HepG2 (cell line): Measurements from ENCODE around the gene AXIN2. TPM values are rescaled to one million over a fixed set of nuclear protein-coding genes. Genes with fewer than 3 reads are reported as not detected.

ENCODE experiments used
- ARHGAP35 ChIP-seq: sonication (generic); formaldehyde crosslinking; IDR thresholded peaks from 2 replicates; pipeline ENCODE4 v1.9.0; 2022; ENCODE audit warnings: mild to moderate bottlenecking, inconsistent platforms, moderate library complexity, missing genetic modification reagents, borderline replicate concordance
- BORCS8-MEF2B ChIP-seq: sonication (generic); formaldehyde crosslinking; IDR thresholded peaks from 2 replicates; pipeline ENCODE4 v1.8.0; 2022; ENCODE audit warnings: mild to moderate bottlenecking, missing genetic modification reagents
- BRF2 ChIP-seq: sonication (generic); formaldehyde crosslinking; IDR thresholded peaks from 2 replicates; pipeline ENCODE4 v1.8.1; 2022; ENCODE audit warnings: mild to moderate bottlenecking, missing genetic modification reagents
- HIC2 ChIP-seq: sonication (generic); formaldehyde crosslinking; IDR thresholded peaks from 2 replicates; pipeline ENCODE4 v1.9.0; 2022; ENCODE audit warnings: low read depth, missing genetic modification reagents
- KAT7 ChIP-seq: IDR thresholded peaks from 2 replicates; pipeline ENCODE4 v1.6.1; 2018; ENCODE audit warnings: borderline replicate concordance, missing compliant biosample characterization
- KLF12 ChIP-seq: sonication (generic); formaldehyde crosslinking; IDR thresholded peaks from 2 replicates; pipeline ENCODE4 v1.4.0; 2020; ENCODE audit warnings: missing genetic modification reagents, borderline replicate concordance
- MTA1 ChIP-seq: sonication (generic); formaldehyde crosslinking; IDR thresholded peaks from 2 replicates; pipeline ENCODE4 v1.4.0; 2020; ENCODE audit warnings: missing genetic modification reagents, mild to moderate bottlenecking, borderline replicate concordance
- MXD3 ChIP-seq: IDR thresholded peaks from 2 replicates; pipeline ENCODE4 v1.6.1; 2016; ENCODE audit warnings: mild to moderate bottlenecking, missing biosample characterization, missing genetic modification reagents
- PATZ1 ChIP-seq: sonication (generic); formaldehyde crosslinking; IDR thresholded peaks from 2 replicates; pipeline ENCODE4 v1.4.0; 2020; ENCODE audit warnings: missing genetic modification reagents
- SOX5 ChIP-seq: IDR thresholded peaks from 2 replicates; pipeline ENCODE4 v1.6.1; 2016; ENCODE audit warnings: borderline replicate concordance
- SP4 ChIP-seq: sonication (generic); formaldehyde crosslinking; IDR thresholded peaks from 2 replicates; pipeline ENCODE4 v1.8.1; 2023; ENCODE audit warnings: mild to moderate bottlenecking, missing genetic modification reagents
- TBL1XR1 ChIP-seq: fragments of 150-350 bp; IDR thresholded peaks from 2 replicates; pipeline ENCODE4 v1.6.1; 2014; ENCODE audit warnings: borderline replicate concordance, low read length; ENCODE audit not compliant: partially characterized antibody
- ZBTB39 ChIP-seq: sonication (generic); formaldehyde crosslinking; IDR thresholded peaks from 2 replicates; pipeline ENCODE4 v1.5.0; 2020; ENCODE audit warnings: missing genetic modification reagents
- ZBTB7B ChIP-seq: sonication (generic); formaldehyde crosslinking; IDR thresholded peaks from 2 replicates; pipeline ENCODE4 v1.4.0; 2020; ENCODE audit warnings: missing genetic modification reagents
- ZNF543 ChIP-seq: sonication (generic); formaldehyde crosslinking; IDR thresholded peaks from 2 replicates; pipeline ENCODE4 v1.4.0; 2020; ENCODE audit warnings: mild to moderate bottlenecking, missing genetic modification reagents
- ZNF615 ChIP-seq: sonication (generic); formaldehyde crosslinking; IDR thresholded peaks from 2 replicates; pipeline ENCODE4 v1.5.0; 2020; ENCODE audit warnings: mild to moderate bottlenecking, missing genetic modification reagents, borderline replicate concordance
- ZNF747 ChIP-seq: sonication (generic); formaldehyde crosslinking; IDR thresholded peaks from 2 replicates; pipeline ENCODE4 v1.8.1; 2023; ENCODE audit warnings: missing genetic modification reagents, mild to moderate bottlenecking, borderline replicate concordance
- ZNF777 ChIP-seq: sonication (generic); formaldehyde crosslinking; IDR thresholded peaks from 2 replicates; pipeline ENCODE4 v1.4.0; 2020; ENCODE audit warnings: missing genetic modification reagents
- polyA plus RNA-seq, 8 experiments: library from polyadenylated mRNA; depleted of rRNA in 3 of 8; stranded (reverse) in 7 of 8; unstranded in 1 of 8; fragments of >200 nt; fragmentation: Illumina TruSeq in 4 of 8; extraction: Trizol in 4 of 8; gene quantifications; 2 replicates each; pipeline versions ENCODE4 v1.2.1 to v1.2.3, GENCODE V29; 2011 to 2016; ENCODE audit warnings: low read depth in 4 of 8, missing spikeins in 1 of 8, mixed read lengths in 1 of 8; ENCODE audit not compliant: insufficient read depth in 1 of 8
- total RNA-seq, 5 experiments: library from RNA; depleted of rRNA; stranded (reverse); fragments of >200 nt; fragmentation: Illumina TruSeq; extraction: Trizol; gene quantifications; 2 replicates each; pipeline ENCODE4 v1.2.3, GENCODE V29; 2016; ENCODE audit warnings: low read depth in 1 of 5

Gene AXIN2
- total and polyA plus RNA-seq, 2 of the 13 experiments (the other 11 are each of a cell fraction or from before 2014, with no cell fraction given), result 58.6 to 63.4 TPM

- TF ChIP-seq PATZ1 (CRISPR knock-in tag), result peak; percentile 96
- TF ChIP-seq SP4, result peak; percentile 17; the same call in 1 of the 2 replicates
- TF ChIP-seq MTA1 (CRISPR knock-in tag), result peak; percentile 54; the same call in 1 of the 2 replicates
- no peak for TF ChIP-seq ARHGAP35 (CRISPR knock-in tag)
- TF ChIP-seq ZNF615, result 0 out of 2 replicates have a peak, but pooled peaks have one; percentile 33
- peak; percentile 77 for TF ChIP-seq ZNF543 (CRISPR knock-in tag)
- no peak; the same call in 1 of the 2 replicates for TF ChIP-seq BRF2 (CRISPR knock-in tag)
- TF ChIP-seq ZBTB7B (CRISPR knock-in tag), result peak; percentile 80
- TF ChIP-seq MXD3, result peak; percentile 85
- TF ChIP-seq KAT7 (CRISPR knock-in tag), result peak; percentile 87; the same call in 1 of the 2 replicates
- peak; percentile 47; the same call in 1 of the 2 replicates for TF ChIP-seq BORCS8-MEF2B (CRISPR knock-in tag)
- TF ChIP-seq HIC2 (CRISPR knock-in tag), result peak; percentile 31; the same call in 1 of the 2 replicates
- no peak for TF ChIP-seq KLF12 (CRISPR knock-in tag)
- 0 out of 2 replicates have a peak, but pooled peaks have one; percentile 7 for TF ChIP-seq ZNF777 (CRISPR knock-in tag)
- peak; percentile 20; the same call in 1 of the 2 replicates for TF ChIP-seq SOX5 (CRISPR knock-in tag)
- TF ChIP-seq ZNF747, result peak; percentile 77; the same call in 1 of the 2 replicates
- TF ChIP-seq TBL1XR1, result no peak
- 0 out of 2 replicates have a peak, but pooled peaks have one; percentile 33 for TF ChIP-seq ZBTB39 (CRISPR knock-in tag)
Measured at GRCh38 chr17:65559804-65560627, 1.4 kb downstream of the AXIN2 start (continued).
